ENCODE data around the gene CELSR3. TPM values are rescaled to one million over a fixed set of nuclear protein-coding genes. Genes with fewer than 3 reads are reported as not detected.

The CELSR3 gene
- total RNA-seq, 1 experiment from 2014 or later: 35.4 TPM

DNA sequence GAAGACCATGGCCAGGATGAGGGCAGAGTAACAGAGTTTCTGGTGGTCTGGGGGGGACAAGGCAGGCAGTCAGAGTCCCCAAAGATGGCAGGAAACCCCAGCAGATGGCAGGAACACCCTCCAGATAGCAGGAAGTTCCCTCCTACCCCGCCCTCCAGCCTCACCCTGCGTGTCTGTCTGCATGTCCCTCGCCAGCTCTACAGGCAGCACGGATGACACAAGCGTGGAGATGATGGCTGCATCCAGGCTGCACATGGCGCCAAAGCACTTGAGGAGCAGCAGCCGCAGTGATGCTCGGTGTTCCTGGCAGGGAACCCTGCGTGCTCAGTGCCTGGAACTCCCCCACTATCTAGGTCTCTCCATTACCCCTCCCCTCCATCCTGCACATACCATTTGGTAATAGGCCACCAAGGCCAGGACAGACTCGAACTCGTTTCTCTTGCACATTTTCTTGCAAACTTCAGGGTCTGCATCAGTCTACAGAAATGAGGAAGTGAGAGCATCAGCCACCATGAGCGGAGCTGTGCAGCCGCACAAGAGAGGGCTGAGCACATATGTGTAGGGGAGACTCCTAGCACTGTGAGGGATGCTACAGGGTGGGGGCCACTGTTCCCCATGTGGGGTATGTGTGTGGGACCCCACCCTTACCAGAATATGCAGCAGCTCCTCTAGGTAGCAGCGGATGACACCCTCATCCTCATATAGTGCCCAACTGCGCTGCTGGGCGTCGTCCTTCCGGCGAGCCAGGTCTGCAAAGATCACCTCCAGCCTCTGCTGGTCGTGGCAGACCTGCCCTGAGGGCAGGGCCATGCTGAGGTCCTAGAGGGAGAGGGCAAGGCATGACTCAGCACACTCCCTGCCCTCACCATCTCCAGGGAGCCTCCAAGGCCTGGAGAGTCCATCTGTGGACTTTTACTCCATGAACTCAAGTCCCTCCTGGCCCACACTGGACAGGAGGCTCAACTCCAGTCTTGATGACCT, 17.0 kb upstream of the CELSR3 start:
- no peak overlapping the region for H3K27ac Mint-ChIP-seq (ENCODE audit: unreplicated experiment)
- intact Hi-C loops (cut with micrococcal nuclease; ENCODE audit: unreplicated experiment): loop anchor here (10.0 kb wide), 1 partner anchor 275 kb away; no protein-coding TSS in a partner anchor
- no peak overlapping the region for H3K4me3 Mint-ChIP-seq (ENCODE audit: unreplicated experiment)

DNA sequence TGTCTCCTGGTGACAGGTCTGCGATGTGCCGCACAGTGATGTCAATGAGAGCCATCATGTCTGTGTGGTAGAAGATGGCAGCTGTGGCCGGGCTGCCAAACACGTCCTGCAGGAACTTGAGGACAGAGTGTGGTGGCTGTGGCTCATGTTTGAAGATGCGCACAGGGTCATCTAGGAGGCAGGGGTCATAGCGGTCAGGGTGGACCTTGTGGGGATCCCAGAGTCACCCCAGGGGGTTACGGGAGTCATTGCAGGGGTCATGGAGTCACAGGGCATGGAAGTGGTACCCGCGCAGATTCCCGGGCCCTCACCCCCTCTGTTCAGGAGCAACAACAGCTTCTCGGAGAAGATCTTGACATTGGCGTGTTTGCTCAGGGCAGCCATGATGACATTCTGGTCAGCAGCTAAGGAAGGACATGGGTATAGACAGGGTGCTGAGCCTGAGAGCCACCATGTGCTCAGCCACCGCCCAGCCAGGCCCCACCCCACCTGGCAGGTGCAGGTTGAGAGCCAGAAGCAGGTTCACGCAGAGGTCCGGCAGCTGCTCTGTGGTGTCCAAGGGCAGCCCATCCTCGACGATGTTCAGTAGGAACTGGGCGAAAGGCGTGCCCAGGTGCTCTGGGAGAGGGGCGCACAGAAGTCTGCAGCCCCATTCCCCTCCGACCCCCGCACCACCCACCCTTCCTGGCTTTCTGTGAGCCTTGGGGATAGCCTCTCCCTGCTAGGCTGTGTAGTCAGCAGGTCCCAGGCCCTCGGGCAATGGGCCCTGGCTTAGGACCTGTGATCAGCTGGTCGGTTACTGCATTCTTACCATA, 16.1 kb upstream of the CELSR3 start:
- Histone ChIP-seq H3K9me3 (no peaks in the 10 kb centered on the region), H3K4me1 (no peaks in the 10 kb centered on the region), H3K27me3 (replicated peaks; ENCODE audit: control insufficient read depth, insufficient read depth, low read length) (no peaks in the 10 kb centered on the region), H3K36me3 (ENCODE audit: control insufficient read depth, insufficient read depth, low read length) (peaks cover 9% of the 10 kb centered on the region), H3K4me3 (ENCODE audit: low read depth, low read length) (no peak overlapping the region)
- H3K4me1 Mint-ChIP-seq (ENCODE audit: low read depth, unreplicated experiment): peaks cover 3% of the 10 kb centered on the region
- CTCF ChIA-PET: no interaction called here
- H3K9me3 Mint-ChIP-seq (ENCODE audit: unreplicated experiment): no peaks in the 10 kb centered on the region
- POLR2A ChIA-PET: no interaction called here
- TF ChIP-seq, protein P1, sequence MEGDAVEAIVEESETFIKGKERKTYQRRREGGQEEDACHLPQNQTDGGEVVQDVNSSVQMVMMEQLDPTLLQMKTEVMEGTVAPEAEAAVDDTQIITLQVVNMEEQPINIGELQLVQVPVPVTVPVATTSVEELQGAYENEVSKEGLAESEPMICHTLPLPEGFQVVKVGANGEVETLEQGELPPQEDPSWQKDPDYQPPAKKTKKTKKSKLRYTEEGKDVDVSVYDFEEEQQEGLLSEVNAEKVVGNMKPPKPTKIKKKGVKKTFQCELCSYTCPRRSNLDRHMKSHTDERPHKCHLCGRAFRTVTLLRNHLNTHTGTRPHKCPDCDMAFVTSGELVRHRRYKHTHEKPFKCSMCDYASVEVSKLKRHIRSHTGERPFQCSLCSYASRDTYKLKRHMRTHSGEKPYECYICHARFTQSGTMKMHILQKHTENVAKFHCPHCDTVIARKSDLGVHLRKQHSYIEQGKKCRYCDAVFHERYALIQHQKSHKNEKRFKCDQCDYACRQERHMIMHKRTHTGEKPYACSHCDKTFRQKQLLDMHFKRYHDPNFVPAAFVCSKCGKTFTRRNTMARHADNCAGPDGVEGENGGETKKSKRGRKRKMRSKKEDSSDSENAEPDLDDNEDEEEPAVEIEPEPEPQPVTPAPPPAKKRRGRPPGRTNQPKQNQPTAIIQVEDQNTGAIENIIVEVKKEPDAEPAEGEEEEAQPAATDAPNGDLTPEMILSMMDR (IDR thresholded peaks at IDR 0.05; ENCODE audit: insufficient read depth in 1 of 2, low read depth in 1 of 2, low read length in 1 of 2, severe bottlenecking in 1 of 2, unreplicated experiment in 1 of 2): no peak
- BruUV-seq (replicated peaks): no TSS peak
- no peak overlapping the region for H3K4me3 Mint-ChIP-seq (ENCODE audit: unreplicated experiment)
- peaks cover 39% of the 10 kb centered on the region for H3K36me3 Mint-ChIP-seq (ENCODE audit: insufficient read depth, unreplicated experiment)
- no peak overlapping the region for H3K27ac Mint-ChIP-seq (ENCODE audit: unreplicated experiment)
- DNase-seq: no peak
- no peaks in the 10 kb centered on the region for H3K27me3 Mint-ChIP-seq (ENCODE audit: insufficient read depth, unreplicated experiment)
- intact Hi-C loops (cut with micrococcal nuclease; ENCODE audit: unreplicated experiment): no loop called here

More for the DNA sequence above, 17.0 kb upstream of the CELSR3 start:
- Histone ChIP-seq H3K36me3 (ENCODE audit: control insufficient read depth, insufficient read depth, low read length) (peaks cover 9% of the 10 kb centered on the region), H3K9me3 (no peaks in the 10 kb centered on the region), H3K4me1 (peaks cover 5% of the 10 kb centered on the region), H3K4me3 (ENCODE audit: low read depth, low read length) (no peak overlapping the region), H3K27me3 (replicated peaks; ENCODE audit: control insufficient read depth, insufficient read depth, low read length) (no peaks in the 10 kb centered on the region)
- H3K9me3 Mint-ChIP-seq (ENCODE audit: unreplicated experiment): no peaks in the 10 kb centered on the region
- H3K27me3 Mint-ChIP-seq (ENCODE audit: insufficient read depth, unreplicated experiment): no peaks in the 10 kb centered on the region
- BruUV-seq (replicated peaks): no TSS peak
- peaks cover 40% of the 10 kb centered on the region for H3K36me3 Mint-ChIP-seq (ENCODE audit: insufficient read depth, unreplicated experiment)
- CTCF ChIA-PET: interaction anchor here (0.6 kb wide), 1 partner anchor 34 kb away, joined by 3 read pairs; no protein-coding TSS in a partner anchor
- DNase-seq: no peak
- POLR2A ChIA-PET: no interaction called here
- TF ChIP-seq, protein P1 (IDR thresholded peaks at IDR 0.05; ENCODE audit: insufficient read depth in 1 of 2, low read depth in 1 of 2, low read length in 1 of 2, severe bottlenecking in 1 of 2, unreplicated experiment in 1 of 2): no peak
- peaks cover 12% of the 10 kb centered on the region for H3K4me1 Mint-ChIP-seq (ENCODE audit: low read depth, unreplicated experiment)

GRCh38 chr3:48678056-48678455, 15.4 kb upstream of the CELSR3 start:
- no peak overlapping the region for H3K4me3 Mint-ChIP-seq (ENCODE audit: unreplicated experiment)
- TF ChIP-seq, protein P1 (IDR thresholded peaks at IDR 0.05; ENCODE audit: insufficient read depth in 1 of 2, low read depth in 1 of 2, low read length in 1 of 2, severe bottlenecking in 1 of 2, unreplicated experiment in 1 of 2): no peak
- no peak overlapping the region for H3K27ac Mint-ChIP-seq (ENCODE audit: unreplicated experiment)
- Histone ChIP-seq H3K4me3 (ENCODE audit: low read depth, low read length) (no peak overlapping the region), H3K27me3 (replicated peaks; ENCODE audit: control insufficient read depth, insufficient read depth, low read length) (no peaks in the 10 kb centered on the region), H3K4me1 (no peaks in the 10 kb centered on the region), H3K9me3 (no peaks in the 10 kb centered on the region), H3K36me3 (ENCODE audit: control insufficient read depth, insufficient read depth, low read length) (peaks cover 9% of the 10 kb centered on the region)
- ChIA-PET CTCF (no interaction called here), POLR2A (interaction anchor here (0.8 kb wide), 1 partner anchor 9 kb away, joined by 9 read pairs; no protein-coding TSS in a partner anchor)
- peaks cover 42% of the 10 kb centered on the region for H3K36me3 Mint-ChIP-seq (ENCODE audit: insufficient read depth, unreplicated experiment)
- no peaks in the 10 kb centered on the region for H3K27me3 Mint-ChIP-seq (ENCODE audit: insufficient read depth, unreplicated experiment)
- no TSS peak for BruUV-seq (replicated peaks)
- intact Hi-C loops (cut with micrococcal nuclease; ENCODE audit: unreplicated experiment): no loop called here
- H3K9me3 Mint-ChIP-seq (ENCODE audit: unreplicated experiment): no peaks in the 10 kb centered on the region
- no peaks in the 10 kb centered on the region for H3K4me1 Mint-ChIP-seq (ENCODE audit: low read depth, unreplicated experiment)
- no peak for DNase-seq

Measured in Caco-2 (cell line).